Fibroblast of lung (primary cell): ENCODE data around the gene MATN4. TPM values are rescaled to one million over a fixed set of nuclear protein-coding genes. Genes with fewer than 3 reads are reported as not detected.
A peak's percentile ranks its signal among the peaks of the same experiment; 100 is the strongest.

Source experiments
- DNase-seq, 2 donors: peaks; one replicate each; pipeline versions ENCODE4 v3.0.0 to v3.0.0-alpha.2; 2010; ENCODE audit warnings: low read depth in 2 of 2
- H2AFZ ChIP-seq: 2 replicates; pipeline ENCODE4 v1.5.1; 2012; ENCODE audit warnings: low read length, control low read depth, inconsistent platforms
- H3K27ac ChIP-seq: 2 replicates; pipeline ENCODE4 v1.5.1; 2011; ENCODE audit warnings: low read length, control low read depth; ENCODE audit not compliant: insufficient read depth
- H3K27me3 ChIP-seq: 2 replicates; pipeline ENCODE4 v1.5.1; 2011; ENCODE audit warnings: mild to moderate bottlenecking, low read length; ENCODE audit not compliant: control insufficient read depth, insufficient read depth
- H3K36me3 ChIP-seq: 2 replicates; pipeline ENCODE4 v1.5.1; 2011; ENCODE audit warnings: low read length; ENCODE audit not compliant: control insufficient read depth, insufficient read depth
- H3K4me1 ChIP-seq: 2 replicates; pipeline ENCODE4 v1.5.1; 2011; ENCODE audit warnings: low read length; ENCODE audit not compliant: control insufficient read depth, insufficient read depth; ENCODE audit errors: extremely low read depth
- H3K4me2 ChIP-seq: 2 replicates; pipeline ENCODE4 v1.5.1; 2011; ENCODE audit warnings: low read length, control low read depth; ENCODE audit not compliant: insufficient read depth; ENCODE audit errors: extremely low read depth
- H3K4me3 ChIP-seq, 4 experiments: fragments of 200-600 bp in 1 of 4; sonication (generic) in 1 of 4; replicated peaks in 1 of 4; 2 replicates each; pipeline ENCODE4 v1.5.1; 2011 to 2016; ENCODE audit warnings: low read length in 4 of 4, low read depth in 3 of 4, mild to moderate bottlenecking in 3 of 4, control low read depth in 2 of 4, inconsistent platforms in 1 of 4, mixed read lengths in 1 of 4; ENCODE audit not compliant: insufficient read depth in 1 of 4; ENCODE audit errors: control extremely low read depth in 1 of 4
- H3K79me2 ChIP-seq: 2 replicates; pipeline ENCODE4 v1.5.1; 2012; ENCODE audit warnings: mild to moderate bottlenecking, low read length, inconsistent platforms; ENCODE audit not compliant: control insufficient read depth, insufficient read depth
- H3K9ac ChIP-seq: 2 replicates; pipeline ENCODE4 v1.5.1; 2011; ENCODE audit warnings: mild to moderate bottlenecking, low read length, control low read depth; ENCODE audit not compliant: insufficient read depth
- H3K9me3 ChIP-seq: 2 replicates; pipeline ENCODE4 v1.5.1; 2012; ENCODE audit warnings: low read depth, low read length; ENCODE audit not compliant: control insufficient read depth, insufficient read depth
- H4K20me1 ChIP-seq: 2 replicates; pipeline ENCODE4 v1.5.1; 2011; ENCODE audit warnings: low read length; ENCODE audit not compliant: control insufficient read depth, insufficient read depth; ENCODE audit errors: extremely low read depth
- CTCF ChIP-seq, 2 donors: IDR thresholded peaks in 1 of 2; conservative IDR thresholded peaks in 1 of 2; 1 replicate in 1 of 2; 2 replicates in 1 of 2; pipeline ENCODE4 v1.5.1; 2011 to 2012; ENCODE audit warnings: low read length in 2 of 2, control low read depth in 1 of 2, inconsistent platforms in 1 of 2, low read depth in 1 of 2, mild to moderate bottlenecking in 1 of 2
- EZH2 ChIP-seq: IDR thresholded peaks from 2 replicates; pipeline ENCODE4 v1.5.1; 2012; ENCODE audit warnings: low read length, control low read depth, mild to moderate bottlenecking; ENCODE audit errors: missing control alignments
- polyA plus RNA-seq, 2 donors: library from polyadenylated mRNA; depleted of rRNA in 1 of 2; stranded (reverse) in 1 of 2; unstranded in 1 of 2; fragments of >200 nt; gene quantifications; 2 replicates each; pipeline ENCODE4 v1.2.1, GENCODE V29; 2011 to 2012; ENCODE audit warnings: missing spikeins in 1 of 2
- total RNA-seq: library from RNA; depleted of rRNA; stranded (reverse); fragments of >200 nt; gene quantifications from 2 replicates; pipeline ENCODE4 v1.2.1, GENCODE V29; 2014

The MATN4 gene
- total and polyA plus RNA-seq, 2 donors (not counting 1 experiment from before 2014, with no cell fraction given) = under 0.01 to 0.06 TPM

GRCh38 chr20:45312241-45312640, 4.1 kb upstream of the MATN4 start:
- Histone ChIP-seq H3K4me2 (no peak overlapping the region), H3K9me3 (no peaks in the 10 kb centered on the region), H3K27ac (no peak overlapping the region), H3K4me1 (no peaks in the 10 kb centered on the region), H3K27me3 (peaks cover 22% of the 10 kb centered on the region), H3K4me3 (no peak overlapping the region), H3K9ac (no peak overlapping the region), H3K36me3 (no peaks in the 10 kb centered on the region), H2AFZ (no peak overlapping the region), H3K79me2 (no peaks in the 10 kb centered on the region), H4K20me1 (no peaks in the 10 kb centered on the region)
- no peak for DNase-seq
- TF ChIP-seq EZH2 (no peak), CTCF (conservative IDR thresholded peaks at IDR 0.05 in 1 of 2, IDR thresholded peaks at IDR 0.05 in 1 of 2; ENCODE audit: low read depth in 1 of 2, low read length in 2 of 2) (no peak)

GRCh38 chr20:45311589-45312211, 3.6 kb upstream of the MATN4 start:
- H3K4me3 ChIP-seq = no peak overlapping the region
- H3K4me1 ChIP-seq = no peaks in the 10 kb centered on the region
- no peaks in the 10 kb centered on the region for H4K20me1 ChIP-seq
- no peaks in the 10 kb centered on the region for H3K9me3 ChIP-seq
- H3K27ac ChIP-seq = no peak overlapping the region
- TF ChIP-seq CTCF (conservative IDR thresholded peaks at IDR 0.05 in 1 of 2, IDR thresholded peaks at IDR 0.05 in 1 of 2; ENCODE audit: low read depth in 1 of 2, low read length in 2 of 2) (peak; percentile 71 to 73), EZH2 (peak; percentile 50)
- no peak overlapping the region for H3K4me2 ChIP-seq
- H3K9ac ChIP-seq = no peak overlapping the region
- H3K36me3 ChIP-seq = no peaks in the 10 kb centered on the region
- peak; percentile 38 for DNase-seq
- H3K79me2 ChIP-seq = no peaks in the 10 kb centered on the region
- no peak overlapping the region for H2AFZ ChIP-seq
- peaks cover 18% of the 10 kb centered on the region for H3K27me3 ChIP-seq

- no peaks in the 10 kb centered on the region for H3K9me3 ChIP-seq
- no peaks in the 10 kb centered on the region for H3K36me3 ChIP-seq
- H2AFZ ChIP-seq = no peak overlapping the region
- no peak for TF ChIP-seq CTCF (conservative IDR thresholded peaks at IDR 0.05 in 1 of 2, IDR thresholded peaks at IDR 0.05 in 1 of 2; ENCODE audit: low read depth in 1 of 2, low read length in 2 of 2)
- no peak for TF ChIP-seq EZH2
- no peaks in the 10 kb centered on the region for H3K4me1 ChIP-seq
- no peaks in the 10 kb centered on the region for H3K79me2 ChIP-seq
- no peaks in the 10 kb centered on the region for H4K20me1 ChIP-seq
- H3K4me2 ChIP-seq = no peak overlapping the region
- no peak overlapping the region for H3K27ac ChIP-seq
- peaks cover 9% of the 10 kb centered on the region for H3K27me3 ChIP-seq
- no peak for DNase-seq
- H3K9ac ChIP-seq = no peak overlapping the region
- H3K4me3 ChIP-seq = no peak overlapping the region
Measured at GRCh38 chr20:45309075-45309474, 976 bp upstream of the MATN4 start.
